ENCODE measurements around the gene SLC29A4. TPM values are rescaled to one million over a fixed set of nuclear protein-coding genes. Genes with fewer than 3 reads are reported as not detected.

SLC29A4 gene
- total RNA-seq, 1 experiment from 2014 or later = 24.5 TPM

DNA sequence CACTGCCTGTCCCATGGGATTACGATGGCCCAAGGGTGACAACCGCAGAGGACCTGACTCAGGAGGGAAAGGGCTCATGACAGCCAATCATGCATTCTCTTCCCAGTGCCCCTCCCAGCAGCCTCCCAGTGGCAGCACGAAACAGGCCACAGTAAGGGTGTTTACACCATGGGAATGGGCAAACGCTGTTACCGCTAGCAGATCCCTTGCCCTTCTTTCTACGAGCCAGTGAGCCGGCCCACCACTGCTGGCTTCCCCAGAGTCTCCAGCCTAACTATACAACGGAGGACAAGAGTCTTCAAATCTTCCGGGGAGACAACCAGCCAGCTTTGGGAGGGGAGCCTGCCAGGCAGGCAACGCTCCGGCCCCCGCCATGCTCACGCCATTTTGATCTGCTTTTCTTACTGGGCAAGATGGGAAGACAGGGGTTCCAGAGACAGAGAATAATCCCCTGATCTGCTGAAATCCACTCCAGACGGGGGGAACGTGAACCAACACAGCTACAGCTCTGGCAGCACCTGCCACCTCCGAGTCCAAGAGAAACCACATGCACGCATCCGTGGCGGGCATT lies 69.8 kb downstream of the SLC29A4 start:
- Histone ChIP-seq H3K27ac (ENCODE audit: low read depth, low read length) (no peak overlapping the region), H3K9me3 (ENCODE audit: control insufficient read depth in 1 of 2, insufficient read depth in 1 of 2, low read depth in 1 of 2, low read length in 2 of 2) (no peaks in the 10 kb centered on the region), H3K4me2 (ENCODE audit: low read length) (no peak overlapping the region), H4K20me1 (ENCODE audit: insufficient read depth) (no peaks in the 10 kb centered on the region), H3K9me2 (ENCODE audit: insufficient read depth) (no peaks in the 10 kb centered on the region), H3K36me3 (ENCODE audit: control insufficient read depth in 1 of 2, insufficient read depth in 2 of 2, low read length in 2 of 2) (peaks cover 14 to 27% of the 10 kb centered on the region in 2 experiments; a peak in 3 of 4 replicates), H2AFZ (ENCODE audit: low read depth, low read length, poor library complexity, severe bottlenecking) (no peak overlapping the region), H3K4me3 (replicated peaks in 1 of 2; ENCODE audit: low read depth in 1 of 2, low read length in 2 of 2) (no peak overlapping the region), H3K9ac (ENCODE audit: low read length) (no peak overlapping the region), H3K4me1 (ENCODE audit: control insufficient read depth in 1 of 2, insufficient read depth in 2 of 2, low read length in 2 of 2) (no peaks in the 10 kb centered on the region), H3K79me2 (ENCODE audit: insufficient read depth, low read length) (peaks cover 35% of the 10 kb centered on the region), H3K27me3 (ENCODE audit: insufficient read depth, low read length) (no peaks in the 10 kb centered on the region)
- DNase-seq (ENCODE audit: low read depth, low spot score) (no peak), ATAC-seq (no peak)
- ChIA-PET RAD21 (ENCODE audit: low non-redundant PET in 1 of 2, low total read pairs in 2 of 2, uncharacterized antibody in 2 of 2, unreplicated experiment in 2 of 2) (no interaction called here), POLR2A (no interaction called here), CTCF (no interaction called here)
- no TSS peak for BruUV-seq (replicated peaks)
- no peak for TF ChIP-seq ZNF274 (IDR thresholded peaks at IDR 0.05; ENCODE audit: low read depth, low read length)
- intact Hi-C loops (cut with micrococcal nuclease) = no loop called here

DNA sequence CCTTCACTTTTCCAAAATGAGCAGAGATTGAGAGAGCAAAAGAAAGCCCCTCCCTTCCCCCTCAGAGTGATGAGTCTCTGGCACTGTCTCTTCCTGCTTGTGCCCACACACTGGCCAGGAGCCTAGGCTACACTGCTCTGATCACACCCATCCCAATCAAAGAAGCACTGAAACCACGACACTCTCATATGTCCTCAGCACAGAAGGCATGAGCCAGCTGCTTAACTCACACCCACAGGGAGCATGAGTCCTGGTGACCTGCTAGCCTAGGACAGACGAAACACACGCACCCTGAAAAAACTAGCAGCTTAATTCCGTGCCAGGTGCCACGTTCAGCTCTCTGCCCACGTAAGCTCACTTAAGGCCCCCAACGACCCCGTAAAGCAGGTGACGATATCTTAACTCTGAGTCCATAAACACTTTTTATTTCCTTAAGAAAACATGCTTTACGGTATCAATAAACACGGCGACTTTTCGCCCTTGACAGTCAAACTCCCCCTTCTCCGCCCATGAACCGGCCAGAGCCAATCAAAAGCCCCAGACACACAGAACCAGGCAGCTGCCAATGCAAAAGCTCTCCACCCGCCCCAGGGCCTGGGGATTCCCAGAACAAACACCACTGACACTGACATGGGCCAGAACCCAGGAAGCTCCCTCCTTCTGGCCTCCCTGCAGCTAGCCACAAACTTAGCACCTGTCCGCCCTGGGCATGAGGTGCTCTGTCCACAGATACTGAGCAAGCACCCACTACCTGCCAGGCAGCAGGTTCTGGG lies 71.9 kb downstream of the SLC29A4 start:
- H3K9me2 ChIP-seq (ENCODE audit: insufficient read depth) = no peaks in the 10 kb centered on the region
- no peaks in the 10 kb centered on the region for H3K27me3 ChIP-seq (ENCODE audit: insufficient read depth, low read length)
- DNase-seq (ENCODE audit: low read depth, low spot score) (no peak), ATAC-seq (no peak)
- no peaks in the 10 kb centered on the region for H3K9me3 ChIP-seq (ENCODE audit: control insufficient read depth in 1 of 2, insufficient read depth in 1 of 2, low read depth in 1 of 2, low read length in 2 of 2)
- no peaks in the 10 kb centered on the region for H3K4me1 ChIP-seq (ENCODE audit: control insufficient read depth in 1 of 2, insufficient read depth in 2 of 2, low read length in 2 of 2)
- H3K4me3 ChIP-seq (replicated peaks in 1 of 2; ENCODE audit: low read depth in 1 of 2, low read length in 2 of 2) = no peak overlapping the region
- POLR2A ChIA-PET = no interaction called here
- CTCF ChIA-PET = interaction anchor here (2.3 kb wide), 1 partner anchor 114 kb away, joined by 6 read pairs; no protein-coding TSS in a partner anchor
- H4K20me1 ChIP-seq (ENCODE audit: insufficient read depth) = no peaks in the 10 kb centered on the region
- no peak overlapping the region for H3K4me2 ChIP-seq (ENCODE audit: low read length)
- BruUV-seq (replicated peaks) = TSS peak; percentile 29
- RAD21 ChIA-PET (ENCODE audit: low non-redundant PET in 1 of 2, low total read pairs in 2 of 2, uncharacterized antibody in 2 of 2, unreplicated experiment in 2 of 2) = no interaction called here
- H3K36me3 ChIP-seq (ENCODE audit: control insufficient read depth in 1 of 2, insufficient read depth in 2 of 2, low read length in 2 of 2) = peaks cover 30 to 37% of the 10 kb centered on the region in 2 experiments; a peak in 3 of 4 replicates
- H3K9ac ChIP-seq (ENCODE audit: low read length) = no peak overlapping the region
- H3K27ac ChIP-seq (ENCODE audit: low read depth, low read length) = no peak overlapping the region
- H3K79me2 ChIP-seq (ENCODE audit: insufficient read depth, low read length) = peaks cover 35% of the 10 kb centered on the region
- intact Hi-C loops (cut with micrococcal nuclease) = no loop called here
- H2AFZ ChIP-seq (ENCODE audit: low read depth, low read length, poor library complexity, severe bottlenecking) = no peak overlapping the region
- TF ChIP-seq, protein P1, sequence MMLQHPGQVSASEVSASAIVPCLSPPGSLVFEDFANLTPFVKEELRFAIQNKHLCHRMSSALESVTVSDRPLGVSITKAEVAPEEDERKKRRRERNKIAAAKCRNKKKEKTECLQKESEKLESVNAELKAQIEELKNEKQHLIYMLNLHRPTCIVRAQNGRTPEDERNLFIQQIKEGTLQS (IDR thresholded peaks at IDR 0.05) = no peak
- TF ChIP-seq, protein P2, sequence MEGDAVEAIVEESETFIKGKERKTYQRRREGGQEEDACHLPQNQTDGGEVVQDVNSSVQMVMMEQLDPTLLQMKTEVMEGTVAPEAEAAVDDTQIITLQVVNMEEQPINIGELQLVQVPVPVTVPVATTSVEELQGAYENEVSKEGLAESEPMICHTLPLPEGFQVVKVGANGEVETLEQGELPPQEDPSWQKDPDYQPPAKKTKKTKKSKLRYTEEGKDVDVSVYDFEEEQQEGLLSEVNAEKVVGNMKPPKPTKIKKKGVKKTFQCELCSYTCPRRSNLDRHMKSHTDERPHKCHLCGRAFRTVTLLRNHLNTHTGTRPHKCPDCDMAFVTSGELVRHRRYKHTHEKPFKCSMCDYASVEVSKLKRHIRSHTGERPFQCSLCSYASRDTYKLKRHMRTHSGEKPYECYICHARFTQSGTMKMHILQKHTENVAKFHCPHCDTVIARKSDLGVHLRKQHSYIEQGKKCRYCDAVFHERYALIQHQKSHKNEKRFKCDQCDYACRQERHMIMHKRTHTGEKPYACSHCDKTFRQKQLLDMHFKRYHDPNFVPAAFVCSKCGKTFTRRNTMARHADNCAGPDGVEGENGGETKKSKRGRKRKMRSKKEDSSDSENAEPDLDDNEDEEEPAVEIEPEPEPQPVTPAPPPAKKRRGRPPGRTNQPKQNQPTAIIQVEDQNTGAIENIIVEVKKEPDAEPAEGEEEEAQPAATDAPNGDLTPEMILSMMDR (IDR thresholded peaks at IDR 0.05 in 2 of 3, conservative IDR thresholded peaks at IDR 0.05 in 1 of 3; ENCODE audit: borderline replicate concordance in 1 of 3, insufficient read depth in 1 of 3, low read depth in 2 of 3, low read length in 2 of 3) = no peak
- no peak for TF ChIP-seq POLR2AphosphoS5 (IDR thresholded peaks at IDR 0.05; ENCODE audit: low read depth, low read length)
- no peak for TF ChIP-seq SRF (IDR thresholded peaks at IDR 0.05; ENCODE audit: low read depth)
- TF ChIP-seq, protein P3, sequence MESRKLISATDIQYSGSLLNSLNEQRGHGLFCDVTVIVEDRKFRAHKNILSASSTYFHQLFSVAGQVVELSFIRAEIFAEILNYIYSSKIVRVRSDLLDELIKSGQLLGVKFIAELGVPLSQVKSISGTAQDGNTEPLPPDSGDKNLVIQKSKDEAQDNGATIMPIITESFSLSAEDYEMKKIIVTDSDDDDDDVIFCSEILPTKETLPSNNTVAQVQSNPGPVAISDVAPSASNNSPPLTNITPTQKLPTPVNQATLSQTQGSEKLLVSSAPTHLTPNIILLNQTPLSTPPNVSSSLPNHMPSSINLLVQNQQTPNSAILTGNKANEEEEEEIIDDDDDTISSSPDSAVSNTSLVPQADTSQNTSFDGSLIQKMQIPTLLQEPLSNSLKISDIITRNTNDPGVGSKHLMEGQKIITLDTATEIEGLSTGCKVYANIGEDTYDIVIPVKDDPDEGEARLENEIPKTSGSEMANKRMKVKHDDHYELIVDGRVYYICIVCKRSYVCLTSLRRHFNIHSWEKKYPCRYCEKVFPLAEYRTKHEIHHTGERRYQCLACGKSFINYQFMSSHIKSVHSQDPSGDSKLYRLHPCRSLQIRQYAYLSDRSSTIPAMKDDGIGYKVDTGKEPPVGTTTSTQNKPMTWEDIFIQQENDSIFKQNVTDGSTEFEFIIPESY (IDR thresholded peaks at IDR 0.05; ENCODE audit: extremely low read depth, insufficient replicate concordance, low read length) = no peak
- TF ChIP-seq RAD21 (IDR thresholded peaks at IDR 0.05; ENCODE audit: low read depth) = no peak
- TF ChIP-seq EZH2 (IDR thresholded peaks at IDR 0.05) = no peak
- TF ChIP-seq EZH2phosphoT487 (IDR thresholded peaks at IDR 0.05; ENCODE audit: borderline replicate concordance) = no peak
- TF ChIP-seq YY1 (IDR thresholded peaks at IDR 0.05; ENCODE audit: extremely low read depth, insufficient replicate concordance, low read depth, low read length) = no peak
- TF ChIP-seq, protein P4, sequence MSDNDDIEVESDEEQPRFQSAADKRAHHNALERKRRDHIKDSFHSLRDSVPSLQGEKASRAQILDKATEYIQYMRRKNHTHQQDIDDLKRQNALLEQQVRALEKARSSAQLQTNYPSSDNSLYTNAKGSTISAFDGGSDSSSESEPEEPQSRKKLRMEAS (IDR thresholded peaks at IDR 0.05) = no peak
- no peak for TF ChIP-seq ZNF274 (IDR thresholded peaks at IDR 0.05; ENCODE audit: low read depth, low read length)
- TF ChIP-seq EGR1 (IDR thresholded peaks at IDR 0.05; ENCODE audit: low read depth) = no peak
- TF ChIP-seq SP1 (IDR thresholded peaks at IDR 0.05; ENCODE audit: low read depth) = no peak
- TF ChIP-seq SIN3A (IDR thresholded peaks at IDR 0.05; ENCODE audit: low read depth) = no peak
